HG02884 (cell line): ENCODE results near the gene APPBP2.
A peak's percentile ranks its signal among the peaks of the same experiment; 100 is the strongest.
"Not testable (repeated sequence)": the region's sequence is repeated elsewhere in the genome, so short reads cannot be mapped to it uniquely, and the experiment has no call there.

Source experiments
- ATAC-seq: cut with Tn5 transposase; IDR thresholded peaks from one replicate; pipeline ENCODE4 v1.9.1; 2021; ENCODE audit warnings: mild to moderate bottlenecking, moderate library complexity; ENCODE audit not compliant: unreplicated experiment

APPBP2 gene

GRCh38 chr17:60525685-60526514, at the start of gene APPBP2:
TSS of gene APPBP2 (minus strand) at chr17:60526242. CDS start at chr17:60525931, 311 bp downstream.
- ATAC-seq = peak; percentile 78

- ATAC-seq = no peak
Measured at GRCh38 chr17:60573236-60574051, 47.4 kb upstream of the APPBP2 start.

GRCh38 chr17:60565233-60565632, 39.2 kb upstream of the APPBP2 start:
- no peak for ATAC-seq

- ATAC-seq = no peak
Measured at GRCh38 chr17:60563743-60564142, 37.7 kb upstream of the APPBP2 start.

GRCh38 chr17:60562421-60562820, 36.4 kb upstream of the APPBP2 start:
- no peak for ATAC-seq

- ATAC-seq = no peak
Measured at GRCh38 chr17:60560860-60561257, 34.8 kb upstream of the APPBP2 start.

GRCh38 chr17:60559995-60560859, 34.2 kb upstream of the APPBP2 start:
- no peak for ATAC-seq

GRCh38 chr17:60559659-60559994, 33.6 kb upstream of the APPBP2 start:
- ATAC-seq = no peak

- no peak for ATAC-seq
Measured at GRCh38 chr17:60557805-60558204, 31.8 kb upstream of the APPBP2 start.

- no peak for ATAC-seq
Measured at GRCh38 chr17:60555786-60556185, 29.7 kb upstream of the APPBP2 start.

- no peak for ATAC-seq
Measured at GRCh38 chr17:60554377-60554788, 28.3 kb upstream of the APPBP2 start.

- not testable (repeated sequence) for ATAC-seq
Measured at GRCh38 chr17:60552255-60552654, 26.2 kb upstream of the APPBP2 start.

GRCh38 chr17:60548990-60549389, 22.9 kb upstream of the APPBP2 start:
- ATAC-seq = no peak

GRCh38 chr17:60545465-60546191, 19.6 kb upstream of the APPBP2 start:
- ATAC-seq = no peak

GRCh38 chr17:60542071-60542470, 16.0 kb upstream of the APPBP2 start:
- ATAC-seq = no peak

GRCh38 chr17:60540460-60540859, 14.4 kb upstream of the APPBP2 start:
- no peak for ATAC-seq

- no peak for ATAC-seq
Measured at GRCh38 chr17:60539807-60540206, 13.8 kb upstream of the APPBP2 start.

GRCh38 chr17:60538726-60539125, 12.7 kb upstream of the APPBP2 start:
- no peak for ATAC-seq

- ATAC-seq = no peak
Measured at GRCh38 chr17:60535382-60536279, 9.6 kb upstream of the APPBP2 start.
